NCI-H82 (cell line): ENCODE data around the gene SYNGAP1.

Source experiments
- DNase-seq: peaks from one replicate; lab custom pipeline; 2025; lab: John Stamatoyannopoulos, UW

Gene SYNGAP1

GRCh38 chr6:33439956-33440648, 20.2 kb downstream of the SYNGAP1 start:
- peak; percentile 24 for DNase-seq

DNA sequence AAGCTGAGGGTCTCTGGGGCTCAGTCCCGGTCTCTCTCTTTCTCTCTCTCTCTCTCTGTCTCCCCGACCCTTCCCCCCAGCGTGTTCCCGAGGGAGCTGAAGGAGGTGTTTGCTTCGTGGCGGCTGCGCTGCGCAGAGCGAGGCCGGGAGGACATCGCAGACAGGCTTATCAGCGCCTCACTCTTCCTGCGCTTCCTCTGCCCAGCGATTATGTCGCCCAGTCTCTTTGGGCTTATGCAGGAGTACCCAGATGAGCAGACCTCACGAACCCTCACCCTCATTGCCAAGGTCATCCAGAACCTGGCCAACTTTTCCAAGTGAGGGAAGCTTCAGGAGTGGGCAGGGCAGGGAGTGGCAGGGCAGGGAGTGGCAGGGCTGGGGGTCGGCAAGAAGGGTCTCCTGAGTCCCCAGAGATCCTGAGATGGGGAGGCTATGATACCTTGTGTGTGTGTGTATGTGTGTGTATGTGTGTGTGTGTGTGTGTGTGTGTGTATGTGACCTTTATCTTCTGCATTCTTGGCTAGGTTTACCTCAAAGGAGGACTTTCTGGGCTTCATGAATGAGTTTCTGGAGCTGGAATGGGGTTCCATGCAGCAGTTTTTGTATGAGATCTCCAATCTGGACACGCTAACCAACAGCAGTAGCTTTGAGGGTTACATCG, 20.9 kb downstream of the SYNGAP1 start:
- DNase-seq, result no peak

DNA sequence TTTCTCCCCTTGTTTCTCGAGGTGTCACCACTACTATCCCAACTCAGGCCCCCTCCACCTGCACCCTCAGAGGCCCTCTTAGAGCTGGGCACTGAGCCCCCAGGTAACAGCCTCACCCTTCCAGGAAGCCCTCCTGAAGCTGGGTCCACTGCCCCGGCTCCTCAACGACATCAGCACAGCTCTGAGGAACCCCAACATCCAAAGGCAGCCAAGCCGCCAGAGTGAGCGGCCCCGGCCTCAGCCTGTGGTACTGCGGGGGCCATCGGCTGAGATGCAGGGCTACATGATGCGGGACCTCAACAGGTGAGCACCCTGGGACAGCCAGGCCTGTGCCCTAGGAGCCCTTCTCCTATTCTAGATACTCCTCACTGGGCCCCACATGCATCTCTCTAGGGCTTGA, 21.6 kb downstream of the SYNGAP1 start:
- no peak for DNase-seq

DNA sequence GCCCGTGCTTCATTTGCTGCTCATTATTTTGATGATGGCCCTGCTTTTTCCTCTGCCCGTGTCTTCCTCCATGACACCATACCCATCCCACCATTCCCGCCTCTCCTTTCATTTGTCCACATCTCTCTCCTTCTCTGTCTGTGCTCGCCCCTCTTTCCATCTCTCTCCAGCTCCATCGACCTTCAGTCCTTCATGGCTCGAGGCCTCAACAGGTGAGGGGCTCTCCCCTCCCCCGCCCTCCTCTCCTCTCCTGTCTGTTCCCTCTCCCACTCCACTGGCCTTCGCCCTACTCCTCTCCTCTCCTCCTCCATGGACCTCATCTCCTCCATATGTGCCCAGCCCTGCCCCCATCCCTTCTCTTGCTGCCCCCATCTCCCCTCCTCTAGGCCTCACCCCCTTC, 22.4 kb downstream of the SYNGAP1 start:
- no peak for DNase-seq

DNA sequence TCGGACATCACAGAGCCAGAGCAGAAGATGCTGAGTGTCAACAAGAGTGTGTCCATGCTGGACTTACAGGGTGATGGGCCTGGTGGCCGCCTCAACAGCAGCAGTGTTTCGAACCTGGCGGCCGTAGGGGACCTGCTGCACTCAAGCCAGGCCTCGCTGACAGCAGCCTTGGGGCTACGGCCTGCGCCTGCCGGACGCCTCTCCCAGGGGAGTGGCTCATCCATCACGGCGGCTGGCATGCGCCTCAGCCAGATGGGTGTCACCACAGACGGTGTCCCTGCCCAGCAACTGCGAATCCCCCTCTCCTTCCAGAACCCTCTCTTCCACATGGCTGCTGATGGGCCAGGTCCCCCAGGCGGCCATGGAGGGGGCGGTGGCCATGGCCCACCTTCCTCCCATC, 23.2 kb downstream of the SYNGAP1 start:
- DNase-seq, result no peak

DNA sequence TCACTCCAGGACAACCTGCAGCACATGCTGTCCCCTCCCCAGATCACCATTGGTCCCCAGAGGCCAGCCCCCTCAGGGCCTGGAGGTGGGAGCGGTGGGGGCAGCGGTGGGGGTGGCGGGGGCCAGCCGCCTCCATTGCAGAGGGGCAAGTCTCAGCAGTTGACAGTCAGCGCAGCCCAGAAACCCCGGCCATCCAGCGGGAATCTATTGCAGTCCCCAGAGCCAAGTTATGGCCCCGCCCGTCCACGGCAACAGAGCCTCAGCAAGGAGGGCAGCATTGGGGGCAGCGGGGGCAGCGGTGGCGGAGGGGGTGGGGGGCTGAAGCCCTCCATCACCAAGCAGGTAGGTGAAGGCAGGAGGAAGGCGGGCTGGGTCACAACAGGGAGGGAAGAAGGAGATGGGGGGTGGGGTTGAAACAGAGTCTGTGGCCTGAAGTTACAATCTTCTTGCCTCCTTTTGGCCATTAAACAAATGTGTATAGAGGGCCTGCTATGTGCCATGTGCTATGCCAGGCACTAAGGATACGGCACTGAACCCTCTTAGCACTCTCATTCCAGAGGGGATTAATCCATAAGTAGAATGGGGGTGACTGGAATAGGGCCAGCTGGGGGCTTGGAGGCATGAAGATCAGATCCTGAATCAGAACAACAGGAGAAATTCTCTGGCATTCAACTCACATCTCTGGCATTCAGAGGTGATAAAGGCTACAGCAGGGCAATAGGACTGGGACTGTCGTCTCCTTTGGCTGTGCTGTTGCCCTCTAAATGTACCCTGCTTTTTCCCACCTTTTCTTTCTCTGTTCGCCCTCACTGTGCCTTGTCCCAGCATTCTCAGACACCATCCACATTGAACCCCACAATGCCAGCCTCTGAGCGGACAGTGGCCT, 24.0 kb downstream of the SYNGAP1 start:
- no peak for DNase-seq

DNA sequence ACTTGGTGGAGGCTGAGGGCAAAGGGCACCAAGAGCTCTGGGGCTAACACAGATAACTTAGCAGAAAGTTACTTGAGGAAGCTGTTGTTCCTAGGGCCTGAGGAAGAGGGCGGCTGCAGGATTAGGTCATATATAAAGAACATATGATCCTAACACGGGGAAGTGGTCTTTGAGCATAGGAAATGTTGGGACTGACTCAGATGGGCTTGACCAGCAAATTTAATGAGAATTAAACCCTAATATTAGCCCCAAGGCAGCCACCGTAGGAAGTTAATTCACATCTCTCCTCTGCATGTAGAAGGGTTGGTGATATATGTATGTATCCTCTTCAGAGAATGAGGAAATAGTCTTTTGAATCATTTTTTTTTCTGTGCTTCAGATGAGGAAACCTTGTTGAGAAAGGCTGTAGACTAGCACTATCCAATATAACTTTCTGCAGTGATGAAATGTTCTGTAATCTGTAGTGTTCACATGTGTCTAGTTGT, 25.3 kb downstream of the SYNGAP1 start:
- no peak for DNase-seq

DNA sequence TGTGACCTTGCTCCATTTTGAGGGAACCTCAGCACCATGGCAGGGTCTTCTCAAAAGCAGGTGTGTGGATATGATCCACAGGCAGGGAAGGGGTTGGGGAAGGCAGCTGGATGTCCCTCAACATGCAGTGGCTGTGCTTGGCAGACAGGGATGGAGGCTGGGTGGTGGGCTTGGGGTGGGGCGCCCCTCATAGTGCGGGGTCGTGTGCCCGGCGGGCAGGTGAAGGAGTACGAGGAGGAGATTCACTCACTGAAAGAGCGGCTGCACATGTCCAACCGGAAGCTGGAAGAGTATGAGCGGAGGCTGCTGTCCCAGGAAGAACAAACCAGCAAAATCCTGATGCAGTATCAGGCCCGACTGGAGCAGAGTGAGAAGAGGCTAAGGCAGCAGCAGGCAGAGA, 26.5 kb downstream of the SYNGAP1 start:
- no peak for DNase-seq

GRCh38 chr6:33450434-33450833, 30.6 kb downstream of the SYNGAP1 start:
- no peak for DNase-seq

DNA sequence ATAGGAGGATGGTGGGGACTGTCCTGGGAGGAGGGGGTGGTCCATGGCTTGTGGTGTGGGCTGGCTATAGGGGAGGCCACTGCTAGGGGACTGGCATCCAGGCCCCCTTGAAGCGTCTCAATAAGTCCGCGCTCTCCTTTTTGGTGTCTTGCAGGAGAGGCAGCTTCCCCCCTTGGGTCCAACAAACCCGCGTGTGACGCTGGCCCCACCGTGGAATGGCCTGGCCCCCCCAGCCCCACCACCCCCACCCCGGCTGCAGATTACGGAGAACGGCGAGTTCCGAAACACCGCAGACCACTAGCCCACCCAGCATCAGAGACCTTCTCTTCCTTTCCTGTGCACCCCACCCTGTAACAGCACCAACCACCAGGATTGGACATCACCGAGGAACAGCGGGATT, 31.7 kb downstream of the SYNGAP1 start:
- DNase-seq, result no peak

DNA sequence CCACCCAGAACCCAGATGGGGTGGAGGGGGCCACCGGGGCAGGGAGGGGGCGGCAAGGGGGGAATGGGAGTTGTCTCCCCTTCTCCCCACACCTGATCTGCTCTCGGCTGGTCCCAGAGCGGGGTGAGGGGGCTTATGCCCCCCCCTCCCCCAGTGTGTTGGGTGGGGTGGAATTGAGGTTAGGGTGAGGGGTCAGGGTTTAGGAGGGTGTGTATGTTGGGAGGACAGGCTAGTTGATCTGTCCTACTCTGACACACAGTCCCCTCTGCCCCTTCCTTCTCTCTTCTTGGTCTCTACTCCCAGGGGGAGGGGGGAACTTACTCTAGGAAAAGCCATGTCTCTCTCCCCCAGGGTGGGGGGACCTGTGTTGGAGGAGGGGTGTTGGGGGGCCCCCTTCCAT, 32.6 kb downstream of the SYNGAP1 start:
- no peak for DNase-seq

DNA sequence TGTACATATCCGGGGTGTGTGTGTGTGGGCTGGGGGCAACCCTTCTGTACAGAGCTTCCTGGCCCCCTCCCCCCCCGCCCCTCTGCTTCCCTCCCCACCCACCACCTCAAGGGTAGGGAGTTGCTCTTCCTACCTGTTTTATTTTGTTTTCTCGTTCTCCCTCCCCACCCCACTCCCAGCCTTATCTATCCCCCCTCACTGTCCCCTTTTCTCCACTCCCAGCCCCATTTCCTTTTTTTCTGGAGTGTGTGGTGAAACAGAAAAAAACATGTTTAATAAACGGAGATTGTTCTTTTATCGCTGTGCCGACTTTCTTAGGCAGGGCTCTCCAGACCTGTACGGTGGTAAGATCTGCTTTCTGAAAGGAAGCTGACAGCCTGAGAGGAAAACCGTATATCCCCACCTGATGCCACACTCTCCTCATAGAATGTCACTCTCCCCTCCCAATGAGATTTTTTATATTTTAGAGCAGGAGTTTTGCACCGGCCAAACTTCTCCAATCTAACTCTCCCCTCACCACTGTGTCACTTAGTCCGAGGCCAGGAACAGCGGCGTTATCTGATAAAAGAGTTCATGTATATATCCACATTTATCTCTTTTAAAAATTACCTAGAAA, 33.6 kb downstream of the SYNGAP1 start:
- no peak for DNase-seq

- peak; percentile 99 for DNase-seq
Observed at GRCh38 chr6:33454009-33454946, 34.4 kb downstream of the SYNGAP1 start, which contains the start of gene ZBTB9. Gene ZBTB9, plus strand, starts transcription at chr6:33454576. Its CDS starts 525 bp downstream, at chr6:33455101.

- no peak for DNase-seq
Observed at GRCh38 chr6:33455051-33455450, 35.2 kb downstream of the SYNGAP1 start.

- DNase-seq, result no peak
Observed at GRCh38 chr6:33456156-33456555, 36.3 kb downstream of the SYNGAP1 start.

DNA sequence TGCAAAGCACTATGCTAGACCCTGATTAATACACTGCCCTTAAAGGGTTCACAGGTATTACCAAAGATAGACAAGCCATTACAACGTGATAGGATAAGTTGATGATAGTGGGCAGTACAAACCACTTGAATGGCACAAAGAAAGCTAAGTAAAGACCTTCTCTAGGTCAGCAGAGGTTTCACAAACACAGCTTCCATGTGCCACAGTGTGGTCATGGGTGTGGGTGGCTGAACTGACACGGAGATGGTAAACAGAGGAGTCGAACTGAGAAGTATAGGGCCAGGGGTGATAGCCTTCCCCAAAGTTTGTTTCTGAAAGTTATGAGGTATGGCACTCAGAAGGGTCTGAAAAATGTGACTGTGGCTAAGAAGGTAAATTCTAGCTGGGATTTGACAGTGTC, 38.8 kb downstream of the SYNGAP1 start:
- DNase-seq, result no peak

GRCh38 chr6:33459226-33459625, 39.4 kb downstream of the SYNGAP1 start:
- no peak for DNase-seq

DNA sequence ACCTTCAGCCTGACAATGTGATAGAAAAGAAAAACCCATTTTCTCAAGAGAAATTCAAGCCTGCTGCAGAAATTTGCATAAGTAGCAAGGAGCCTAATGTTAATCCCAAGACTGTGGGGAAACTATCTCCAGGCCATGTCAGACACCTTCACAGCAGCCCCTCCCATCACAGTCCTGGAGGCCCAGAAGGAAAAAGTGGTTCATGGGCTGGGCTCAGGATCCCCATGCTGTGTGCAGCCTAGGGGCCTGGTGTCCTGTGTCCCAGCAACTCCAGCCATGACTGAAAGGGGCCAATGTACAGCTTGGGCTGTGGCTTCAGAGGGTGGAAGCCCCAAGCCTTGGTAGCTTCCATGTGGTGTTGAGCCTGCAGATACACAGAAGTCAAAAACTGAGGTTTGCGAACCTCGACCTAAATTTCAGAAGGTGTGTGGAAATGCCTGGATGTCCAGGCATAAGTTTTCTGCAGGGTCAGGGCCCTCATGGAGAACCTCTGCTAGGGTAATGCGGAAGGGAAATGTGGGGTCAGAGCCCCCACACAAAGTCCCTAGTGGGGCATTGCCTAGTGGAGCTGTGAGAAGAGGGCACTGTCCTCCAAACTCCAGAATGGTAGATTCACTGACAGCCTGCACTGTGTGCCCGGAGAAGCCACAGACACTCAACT, 46.3 kb downstream of the SYNGAP1 start:
- no peak for DNase-seq

DNA sequence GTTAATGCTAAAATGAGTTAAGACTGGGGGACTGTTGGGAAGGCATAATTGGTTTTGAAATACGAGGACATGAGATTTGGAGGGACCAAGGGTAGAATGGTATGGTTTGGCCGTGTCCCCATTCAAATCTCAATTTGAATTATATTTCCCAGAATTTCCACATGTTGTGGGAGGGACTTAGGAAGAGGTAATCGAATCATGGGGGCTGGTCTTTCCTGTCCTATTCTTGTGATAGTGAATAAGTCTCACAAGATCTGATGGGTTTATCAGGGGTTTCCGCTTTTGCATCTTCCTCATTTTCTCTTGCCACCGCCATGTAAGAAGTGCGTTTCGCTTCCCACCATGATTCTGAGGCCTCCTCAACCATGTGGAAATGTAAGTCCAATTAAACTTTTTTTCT, 47.2 kb downstream of the SYNGAP1 start:
- no peak for DNase-seq

DNA sequence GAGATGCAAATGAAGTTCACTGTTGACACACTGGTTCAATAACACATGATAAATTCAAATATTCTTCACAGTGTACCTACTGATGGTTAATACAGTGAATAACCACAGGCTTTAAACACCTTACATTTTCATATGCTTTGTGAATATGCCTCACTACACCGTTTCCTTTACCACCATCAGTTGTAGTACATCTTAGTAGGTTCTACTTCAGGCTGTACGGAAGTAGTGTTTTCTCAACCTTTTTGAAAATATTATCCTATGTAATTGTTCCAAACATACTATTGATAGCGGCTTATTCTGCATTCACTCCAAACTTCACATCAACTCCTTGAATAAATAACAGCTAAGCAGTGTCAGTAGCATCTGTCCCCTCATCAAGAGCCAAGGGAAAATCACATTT, 49.8 kb downstream of the SYNGAP1 start:
- peak; percentile 59 for DNase-seq

DNA sequence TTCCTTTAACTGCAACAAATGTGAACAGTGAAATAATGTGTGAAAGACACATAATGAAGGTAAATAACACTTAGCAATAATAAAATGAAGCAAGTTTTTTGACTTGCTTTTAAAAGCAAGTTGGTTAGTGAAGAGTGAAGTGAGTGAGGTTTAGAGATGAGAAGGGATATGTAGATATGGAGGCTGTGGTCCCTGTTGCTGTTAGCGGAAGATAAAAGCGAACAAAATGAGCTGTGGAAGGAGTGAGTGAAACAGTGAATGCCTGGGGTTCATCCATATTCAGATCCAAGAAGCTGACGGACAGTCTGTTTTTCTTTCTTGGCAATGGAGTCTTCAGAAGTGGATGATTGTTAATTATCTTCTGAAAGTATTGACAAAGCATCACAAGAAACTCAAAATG, 58.0 kb downstream of the SYNGAP1 start:
- DNase-seq, result no peak
